Stimulated activated CD4-positive, alpha-beta T cell treated with anti-CD3 and anti-CD28 coated beads, Interleukin-12 subunit alpha, Interleukin-12 subunit beta, amount 100 ng/mL, for 48 hours (primary cell): ENCODE results near the gene RPS6KB2.
"Not testable (repeated sequence)": the region's sequence is repeated elsewhere in the genome, so short reads cannot be mapped to it uniquely, and the experiment has no call there.

Experiments
- DNase-seq, 3 donors: peaks; one replicate each; pipeline ENCODE4 v3.0.0-alpha.2; 2020; ENCODE audit warnings: low read depth in 2 of 3, low spot score in 1 of 3

Gene RPS6KB2

GRCh38 chr11:67465530-67465929 lies 37.2 kb downstream of the RPS6KB2 start:
- DNase-seq: not testable (repeated sequence)

GRCh38 chr11:67466367-67466766 lies 38.1 kb downstream of the RPS6KB2 start:
- DNase-seq: no peak

- DNase-seq: no peak
Measured at GRCh38 chr11:67466962-67467771, 38.9 kb downstream of the RPS6KB2 start.

DNA sequence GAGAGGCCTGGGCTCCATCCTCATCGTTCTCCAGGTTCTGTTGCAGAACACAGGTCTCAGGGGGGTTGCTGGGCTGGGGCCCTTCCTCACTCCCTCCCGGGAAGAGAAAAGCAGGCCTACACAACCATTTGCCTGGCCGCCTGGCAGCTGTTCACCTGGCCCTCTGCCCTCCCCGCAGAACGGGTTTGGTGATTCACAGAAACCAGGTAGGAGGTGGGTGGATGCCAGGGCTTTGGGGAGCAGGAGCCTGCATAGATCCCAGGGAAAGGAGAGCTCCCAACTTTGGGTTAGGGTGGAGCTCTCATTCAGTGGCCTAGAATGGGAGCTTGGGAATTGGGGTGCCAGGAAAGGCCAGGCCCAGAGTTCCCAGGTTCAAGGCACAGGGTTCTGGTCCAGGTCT lies 39.8 kb downstream of the RPS6KB2 start:
- no peak for DNase-seq

- DNase-seq: no peak
Measured at GRCh38 chr11:67468456-67468758, 40.1 kb downstream of the RPS6KB2 start.

- peak; percentile 89 to 93 (median 90) for DNase-seq
Measured at GRCh38 chr11:67468759-67469507, 40.6 kb downstream of the RPS6KB2 start, which contains the start of gene TMEM134. TMEM134 (minus strand) TSS chr11:67469251; CDS start chr11:67469192, 59 bp downstream.

DNA sequence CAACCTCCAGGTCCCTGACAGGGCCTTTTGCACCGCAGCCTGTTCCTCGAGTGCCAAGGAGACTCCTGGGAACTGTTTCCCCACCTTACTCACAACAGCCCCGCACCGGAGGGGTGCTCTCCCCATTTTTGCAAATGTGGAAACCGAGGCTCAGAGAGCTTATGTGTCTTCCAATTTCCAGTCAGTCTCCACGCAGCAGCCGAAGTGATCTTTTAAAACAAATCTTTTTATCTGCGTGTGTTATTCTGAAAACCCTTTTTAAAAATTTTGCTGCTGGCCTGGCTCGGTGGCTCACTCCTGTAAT lies 41.2 kb downstream of the RPS6KB2 start:
- no peak for DNase-seq

- no peak for DNase-seq
Measured at GRCh38 chr11:67470337-67471002, 42.2 kb downstream of the RPS6KB2 start.

DNA sequence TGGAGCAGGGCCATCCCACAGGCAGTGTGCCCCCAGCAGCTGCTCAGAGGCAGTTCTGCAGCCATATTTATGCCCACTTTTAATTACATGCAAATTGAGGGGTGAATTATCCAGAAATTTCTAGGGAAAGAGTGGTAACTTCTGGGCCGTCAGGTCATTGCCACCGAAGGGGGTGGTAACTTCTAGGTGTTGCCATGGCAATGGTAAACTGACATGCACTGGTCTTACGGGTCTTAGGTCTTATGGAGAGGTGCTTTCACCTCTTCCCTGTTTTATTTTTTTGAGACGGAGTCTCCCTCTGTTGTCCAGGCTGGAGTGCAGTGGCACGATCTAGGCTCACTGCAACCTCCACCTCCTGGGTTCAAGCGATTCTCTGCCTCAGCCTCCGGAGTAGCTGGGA lies 44.6 kb downstream of the RPS6KB2 start:
- no peak for DNase-seq

DNA sequence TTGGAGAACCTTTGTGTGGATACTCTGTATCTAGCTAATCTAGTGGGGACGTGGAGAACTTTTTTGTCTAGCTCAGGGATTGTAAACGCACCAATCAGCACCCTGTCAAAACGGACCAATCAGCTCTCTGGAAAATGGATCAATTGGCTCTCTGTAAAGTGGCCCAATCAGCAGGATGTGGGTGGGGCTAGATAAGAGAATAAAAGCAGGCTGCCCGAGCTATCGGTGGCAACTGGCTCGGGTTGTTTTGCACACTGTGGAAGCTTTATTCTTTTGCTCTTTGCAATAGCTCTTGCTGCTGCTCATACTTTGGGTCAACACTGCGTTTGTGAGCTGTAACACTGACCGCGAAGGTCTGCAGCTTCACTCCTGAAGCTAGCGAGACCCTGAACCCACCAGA lies 48.4 kb downstream of the RPS6KB2 start:
- not testable (repeated sequence) for DNase-seq

- not testable (repeated sequence) for DNase-seq
Measured at GRCh38 chr11:67477344-67478050, 49.2 kb downstream of the RPS6KB2 start.

GRCh38 chr11:67482275-67482826 lies 54.1 kb downstream of the RPS6KB2 start:
- no peak for DNase-seq

DNA sequence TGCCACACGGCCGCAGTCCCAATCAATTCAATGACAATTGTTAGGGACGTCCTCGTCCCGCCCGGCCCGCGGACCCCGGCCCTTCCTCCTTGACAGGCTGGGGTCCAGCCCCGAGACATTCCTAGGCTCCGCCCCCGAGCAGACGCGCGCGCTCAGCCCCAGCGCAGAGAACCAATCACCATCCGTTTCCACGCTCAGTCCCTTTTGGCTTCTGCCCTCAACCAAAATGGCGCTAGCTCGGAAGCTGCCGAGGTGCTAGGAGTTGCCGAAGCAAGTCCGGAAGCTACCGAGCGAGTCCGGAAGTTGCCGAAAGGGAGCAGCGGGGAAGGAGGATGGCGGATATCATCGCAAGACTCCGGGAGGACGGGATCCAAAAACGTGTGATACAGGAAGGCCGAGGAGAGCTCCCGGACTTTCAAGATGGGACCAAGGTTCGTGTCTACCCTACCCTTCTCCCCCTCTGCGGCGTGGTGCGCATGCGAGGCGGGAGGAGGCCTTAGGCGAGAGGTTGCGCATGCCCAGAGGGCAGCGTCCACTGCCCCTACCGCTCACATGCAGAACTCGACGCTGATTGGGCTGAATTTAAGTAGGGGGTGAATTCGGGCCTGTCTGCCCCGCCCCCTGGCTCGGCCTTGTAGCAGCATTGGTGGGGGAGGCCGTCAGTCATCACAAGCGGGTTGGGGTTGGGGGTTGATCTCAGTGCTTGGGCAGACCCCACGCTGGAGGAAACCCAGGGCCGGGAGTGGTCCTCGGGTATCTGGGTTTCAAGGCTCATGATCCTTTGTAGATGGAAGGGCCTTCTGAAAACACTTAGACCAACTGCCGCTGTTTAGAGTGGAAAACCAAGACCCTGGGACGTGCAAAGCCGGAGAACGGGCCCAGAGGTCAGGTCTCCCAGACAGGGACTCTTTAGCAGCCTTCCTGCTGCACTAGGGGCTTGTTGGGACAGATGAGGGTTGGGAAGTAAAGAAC lies 54.8 kb downstream of the RPS6KB2 start, which contains the start of gene AIP:
Gene AIP, plus strand, starts transcription at position 200 of the 972 bp plus-strand sequence. Its CDS starts 133 bp downstream, at position 333.
- DNase-seq: peak; percentile 96 to 98 (median 97)

DNA sequence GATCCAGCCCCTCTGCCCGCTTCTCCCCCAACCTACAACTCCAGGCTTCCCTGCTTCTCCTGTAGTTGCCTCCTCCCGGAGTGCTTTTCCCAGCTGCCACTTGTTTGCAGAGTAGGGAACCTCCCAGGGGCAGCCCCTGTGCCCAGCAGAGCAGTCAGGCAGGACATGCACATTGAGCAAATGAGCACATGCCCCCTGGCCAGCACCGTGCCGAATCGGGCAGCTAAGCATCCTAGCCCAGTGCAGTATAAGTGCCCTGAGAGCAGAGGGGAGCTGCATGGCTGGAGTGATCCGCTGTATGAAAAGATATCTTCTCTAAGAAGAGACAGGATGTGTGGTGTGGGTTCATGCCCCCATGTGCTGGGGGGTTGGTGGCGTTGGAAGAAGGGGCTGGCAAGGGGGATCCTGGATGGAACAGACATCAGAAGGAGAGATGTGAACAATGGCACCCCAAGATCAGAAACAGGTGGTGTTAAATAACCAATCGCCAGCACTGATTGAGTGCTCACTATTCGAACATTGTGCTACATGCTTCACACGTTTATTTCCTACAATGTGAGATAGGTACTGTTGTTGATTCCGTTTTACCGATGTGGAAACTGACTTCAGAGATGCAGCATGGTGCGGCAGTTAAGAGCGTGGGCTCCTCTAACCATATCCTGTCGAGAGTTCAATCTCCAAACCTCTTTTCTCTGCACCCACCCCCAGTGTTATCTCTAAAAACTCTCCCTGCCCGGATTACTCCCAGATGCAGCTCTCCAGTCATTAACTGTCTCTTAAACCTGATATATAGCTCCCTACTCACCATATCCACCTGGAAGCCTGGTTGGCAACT lies 55.8 kb downstream of the RPS6KB2 start:
- no peak for DNase-seq

DNA sequence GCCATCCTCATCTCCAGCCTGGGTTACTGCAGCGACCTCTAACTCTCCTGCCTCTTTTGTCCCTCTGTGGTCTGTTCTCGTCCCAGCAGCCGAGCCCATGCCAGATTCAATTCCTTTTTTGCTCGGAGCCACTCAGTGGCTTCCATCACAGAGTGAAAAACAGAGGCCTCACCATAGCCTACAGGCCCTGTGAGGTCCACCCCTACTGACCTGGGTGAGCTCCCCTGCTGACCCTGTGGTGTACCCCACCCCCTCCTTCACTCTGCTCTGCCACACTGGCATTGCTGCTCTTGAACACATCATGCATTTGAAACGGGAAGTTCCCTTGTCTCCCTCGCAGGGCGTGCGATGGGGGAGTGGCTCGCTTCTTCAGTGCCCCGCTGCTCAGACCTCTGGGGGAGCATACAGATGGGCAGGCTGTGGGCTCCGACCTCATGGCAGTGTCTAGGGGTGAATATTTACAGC lies 56.6 kb downstream of the RPS6KB2 start:
- peak in 1 of 3 donors; percentile 64 for DNase-seq
